Measurements from ENCODE around the gene ARL13B. TPM values are rescaled to one million over a fixed set of nuclear protein-coding genes. Genes with fewer than 3 reads are reported as not detected.
"Not testable (repeated sequence)": the region's sequence is repeated elsewhere in the genome, so short reads cannot be mapped to it uniquely, and the experiment has no call there.

Gene ARL13B
- 7.3 and 8.7 TPM in 2 replicates for total RNA-seq

DNA sequence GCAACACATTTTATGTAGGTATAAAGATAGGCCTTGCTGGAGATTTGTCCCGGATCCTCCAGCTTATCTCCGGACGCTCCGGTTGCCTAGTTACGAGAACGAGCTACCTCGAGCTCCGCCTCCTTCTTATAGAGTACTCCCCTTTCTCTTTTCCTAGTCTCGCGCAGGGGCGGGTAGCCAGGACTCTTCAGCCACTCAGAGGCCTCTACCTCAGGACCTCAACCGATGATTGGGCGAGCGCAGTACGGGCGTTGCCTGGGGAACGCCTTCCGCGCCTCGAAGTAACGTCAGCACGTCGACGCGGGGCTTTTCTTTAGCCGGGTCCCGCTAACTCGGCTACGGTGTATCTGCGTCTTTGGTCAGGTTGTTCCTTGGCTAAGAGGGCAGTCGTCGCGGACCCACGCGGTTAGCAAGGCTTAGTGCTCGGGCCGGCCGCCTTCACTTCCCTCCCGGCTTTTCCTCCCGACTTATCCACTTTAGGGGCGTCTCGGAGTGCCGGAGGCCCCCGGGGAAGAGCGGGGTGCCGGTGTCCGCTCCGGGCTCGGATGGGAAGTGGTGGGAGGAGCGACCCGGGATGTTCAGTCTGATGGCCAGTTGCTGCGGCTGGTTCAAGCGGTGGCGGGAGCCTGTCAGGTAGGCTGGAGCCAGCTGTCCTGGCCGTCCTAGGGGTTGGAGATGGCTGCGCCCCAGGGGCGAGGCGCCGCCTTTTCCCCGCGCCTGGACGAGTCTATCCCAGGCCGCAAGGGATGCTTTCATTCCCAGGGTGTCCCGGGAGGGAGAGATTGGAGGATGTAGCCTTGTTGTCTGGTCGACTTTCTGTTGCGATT, at the start of gene ARL13B:
TSS of gene ARL13B (plus strand) at position 306 of the 827 bp plus-strand sequence. CDS start at position 575, 269 bp downstream.
- peak; percentile 95 to 99 for DNase-seq (ENCODE audit: low read depth in 2 of 2)

- DNase-seq (ENCODE audit: low read depth in 2 of 2), result no peak
Measured at GRCh38 chr3:93931597-93932229, 48.2 kb upstream of the ARL13B start.

DNA sequence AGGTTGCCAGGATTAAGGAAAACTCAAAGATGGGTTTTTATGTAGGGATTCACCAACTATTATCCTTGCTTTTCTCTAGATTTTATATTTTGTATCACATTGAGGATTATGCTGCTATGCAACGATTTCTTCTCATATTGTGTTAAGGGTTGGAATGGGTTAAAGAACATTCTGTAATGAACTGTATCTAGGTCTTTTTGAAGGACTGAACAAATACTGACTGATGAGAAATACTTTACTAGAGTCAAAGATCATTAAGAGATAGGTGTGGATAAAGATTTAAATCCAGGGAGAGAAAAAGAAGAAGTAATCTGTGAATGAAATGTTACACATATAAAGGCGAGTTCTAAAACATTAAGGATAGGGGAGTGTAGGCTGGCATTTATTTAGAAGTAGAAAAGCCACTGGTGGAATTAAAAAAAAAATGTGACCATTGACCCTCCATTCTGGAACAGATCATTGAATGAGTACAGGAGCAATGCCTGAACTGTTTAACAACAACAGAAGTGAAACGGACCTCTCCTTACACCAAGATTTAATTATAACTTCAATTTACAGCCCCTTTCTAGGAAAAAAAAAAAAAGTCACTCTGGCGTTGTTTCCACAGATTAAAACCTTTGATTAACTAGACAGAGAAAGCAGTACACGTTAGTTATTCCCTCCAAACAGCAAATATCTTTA, 45.4 kb upstream of the ARL13B start:
- DNase-seq (ENCODE audit: low read depth in 2 of 2), result no peak

- no peak for DNase-seq (ENCODE audit: low read depth in 2 of 2)
Measured at GRCh38 chr3:93936549-93936948, 43.4 kb upstream of the ARL13B start.

GRCh38 chr3:93937485-93937884, 42.5 kb upstream of the ARL13B start:
- DNase-seq (ENCODE audit: low read depth in 2 of 2), result not testable (repeated sequence)

- not testable (repeated sequence) for DNase-seq (ENCODE audit: low read depth in 2 of 2)
Measured at GRCh38 chr3:93949958-93950357, 30.0 kb upstream of the ARL13B start.

DNA sequence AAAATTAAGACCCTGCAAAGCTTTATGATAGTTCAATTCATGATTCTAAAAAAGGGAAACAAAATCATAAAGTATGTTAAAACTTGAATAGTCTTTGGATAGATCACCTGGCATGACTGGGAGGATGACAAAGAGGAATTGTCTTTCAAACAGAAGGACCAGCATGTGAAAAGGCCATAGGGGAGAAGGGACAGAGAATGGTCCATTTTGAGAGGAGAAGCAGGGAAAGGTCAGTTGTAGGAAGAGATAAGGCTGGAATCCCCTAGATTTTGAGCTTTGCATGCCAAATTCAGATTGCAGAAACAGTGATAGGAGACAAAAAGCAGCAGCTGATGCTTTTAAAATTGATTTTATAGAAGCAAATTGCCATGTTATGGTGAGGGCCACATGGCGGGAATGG, 18.9 kb upstream of the ARL13B start:
- DNase-seq (ENCODE audit: low read depth in 2 of 2), result no peak

DNA sequence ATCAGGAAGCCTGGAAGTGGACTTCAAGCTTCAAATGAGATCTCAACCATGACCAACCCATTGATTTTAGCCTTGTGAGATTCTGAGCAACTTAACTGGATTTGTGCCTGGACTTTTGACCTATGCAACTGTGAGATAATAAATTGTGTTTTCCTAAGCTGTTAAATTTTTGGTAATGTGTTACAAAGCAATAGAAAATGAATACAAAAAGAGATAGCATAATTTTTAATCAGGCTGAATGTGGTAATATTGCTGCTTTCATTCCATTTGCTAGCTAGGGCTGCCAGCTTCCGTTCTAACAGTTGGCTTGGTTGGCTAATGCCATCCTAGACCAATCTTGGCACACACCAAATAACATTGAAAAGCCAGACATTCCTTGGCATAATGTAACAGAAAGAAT, 18.5 kb upstream of the ARL13B start:
- DNase-seq (ENCODE audit: low read depth in 2 of 2), result no peak

DNA sequence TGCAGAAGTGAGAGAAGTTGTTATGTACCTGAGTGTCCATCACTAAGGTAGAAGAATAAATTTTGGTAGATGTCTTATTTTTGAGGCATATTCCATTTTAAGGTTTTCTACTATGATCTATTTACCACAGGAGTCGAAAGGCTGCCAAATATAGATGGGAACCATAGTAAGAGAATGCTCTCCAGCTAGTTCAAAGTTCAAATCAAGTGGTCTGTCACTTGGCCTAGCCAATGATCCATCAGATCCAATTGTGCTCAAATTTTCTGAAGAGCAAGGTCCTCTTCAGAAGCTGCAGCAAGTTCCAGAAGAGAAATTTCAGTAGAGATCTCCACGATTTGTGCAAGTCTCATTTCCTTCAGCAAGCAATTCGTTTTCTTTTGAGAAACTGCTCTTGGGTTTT, 17.2 kb upstream of the ARL13B start:
- DNase-seq (ENCODE audit: low read depth in 2 of 2), result no peak

DNA sequence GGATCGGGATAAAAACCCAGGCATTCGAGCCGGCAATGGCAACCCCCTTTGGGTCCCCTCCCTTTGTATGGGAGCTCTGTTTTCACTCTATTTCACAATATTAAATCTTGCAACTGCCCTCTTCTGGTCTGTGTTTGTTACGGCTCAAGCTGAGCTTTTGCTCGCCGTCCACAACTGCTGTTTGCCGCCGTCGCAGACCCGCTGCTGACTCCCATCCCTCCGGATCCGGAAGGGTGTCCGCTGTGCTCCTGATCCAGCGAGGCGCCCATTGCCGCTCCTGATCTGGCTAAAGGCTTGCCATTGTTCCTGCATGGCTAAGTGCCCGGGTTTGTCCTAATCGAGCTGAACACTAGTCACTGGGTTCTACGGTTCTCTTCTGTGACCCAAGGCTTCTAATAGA, 14.8 kb upstream of the ARL13B start:
- DNase-seq (ENCODE audit: low read depth in 2 of 2), result not testable (repeated sequence)

GRCh38 chr3:93969443-93969842, 10.5 kb upstream of the ARL13B start:
- no peak for DNase-seq (ENCODE audit: low read depth in 2 of 2)

DNA sequence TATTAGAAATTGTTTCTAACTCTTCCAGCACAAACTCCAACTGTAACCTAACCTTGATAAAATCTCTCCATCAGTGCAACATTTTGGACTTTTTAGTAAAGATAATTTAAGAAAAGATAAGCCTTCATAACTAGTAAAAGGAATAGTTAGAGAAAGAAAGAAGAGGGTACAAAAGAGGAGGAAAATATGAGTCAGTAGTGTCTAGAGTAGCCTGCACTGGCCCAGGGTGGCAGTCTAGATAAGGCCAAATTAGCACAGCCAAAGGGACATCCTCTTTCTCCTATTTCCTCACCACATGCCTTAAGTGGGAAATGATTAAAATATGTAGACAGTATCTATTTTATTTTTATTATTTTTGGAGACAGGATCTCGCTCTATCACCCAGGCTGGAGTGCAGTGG, 10.0 kb upstream of the ARL13B start:
- no peak for DNase-seq (ENCODE audit: low read depth in 2 of 2)

GRCh38 chr3:93973131-93974126, 6.5 kb upstream of the ARL13B start, which contains the start of gene PROS1:
PROS1 (minus strand) TSS chr3:93973896; CDS start chr3:93973749, 147 bp downstream.
- DNase-seq (ENCODE audit: low read depth in 2 of 2), result peak; percentile 49 to 74

- DNase-seq (ENCODE audit: low read depth in 2 of 2), result no peak
Measured at GRCh38 chr3:93981649-93982048, 1.7 kb downstream of the ARL13B start.

DNA sequence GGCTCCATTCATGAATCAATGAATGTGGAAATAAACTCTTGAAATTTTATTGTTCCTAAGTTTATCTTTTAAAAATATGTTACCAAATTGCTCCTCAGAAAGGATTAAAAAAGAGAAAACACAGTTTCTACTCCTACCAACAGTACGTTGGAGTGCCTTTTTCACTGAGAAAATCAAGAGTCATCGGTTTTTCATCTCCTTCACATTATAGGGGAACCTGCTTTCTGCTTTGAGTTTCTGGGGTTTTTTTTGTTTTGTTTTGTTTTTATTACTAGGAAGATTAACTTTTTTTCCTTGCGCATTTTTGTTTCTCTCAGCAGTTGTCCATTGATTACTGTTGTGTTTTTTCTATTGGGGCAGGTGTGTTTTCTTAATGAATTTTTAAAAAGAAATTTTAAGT, 3.5 kb downstream of the ARL13B start:
- DNase-seq (ENCODE audit: low read depth in 2 of 2), result no peak

DNA sequence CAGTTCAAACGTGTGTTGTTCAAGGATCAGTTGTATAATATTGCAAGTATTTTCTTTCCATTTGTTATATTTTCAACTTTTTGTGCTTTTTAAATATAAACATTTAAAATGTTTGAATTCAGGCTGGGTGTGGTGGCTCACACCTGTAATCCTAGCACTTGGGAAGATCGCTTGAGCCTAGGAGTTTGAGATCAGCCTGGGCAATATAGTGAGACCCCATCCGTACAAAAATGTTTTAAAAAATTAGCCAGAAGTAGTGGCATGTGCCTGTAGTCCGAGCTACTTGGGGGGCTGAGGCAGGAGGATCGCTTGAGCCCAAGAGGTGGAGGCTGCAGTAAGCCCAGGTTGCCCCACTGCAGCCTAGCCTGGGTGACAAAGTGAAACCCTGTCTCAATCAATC, 4.7 kb downstream of the ARL13B start:
- no peak for DNase-seq (ENCODE audit: low read depth in 2 of 2)

DNA sequence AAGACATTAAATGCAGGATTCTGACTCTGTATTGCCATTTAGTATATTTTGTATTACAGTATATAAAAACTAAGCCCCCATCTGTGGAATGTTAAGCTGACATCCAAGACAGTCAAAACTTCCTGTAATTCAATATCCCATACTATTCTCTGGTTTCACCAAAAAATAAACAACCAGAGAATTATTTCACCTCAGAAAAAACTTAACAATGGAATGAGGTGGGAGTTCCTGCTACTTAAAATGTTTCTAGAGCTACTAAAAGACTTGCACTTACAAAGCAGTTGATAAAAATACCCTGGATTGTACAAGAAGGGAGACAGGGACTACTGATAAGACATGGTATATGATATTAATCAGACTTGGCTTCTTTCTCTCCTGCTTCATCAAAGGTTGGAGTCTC, 8.3 kb downstream of the ARL13B start:
- DNase-seq (ENCODE audit: low read depth in 2 of 2), result peak in 1 of 2 donors; percentile 17

- DNase-seq (ENCODE audit: low read depth in 2 of 2), result no peak
Measured at GRCh38 chr3:93988764-93989163, 8.8 kb downstream of the ARL13B start.

GRCh38 chr3:93989241-93989640, 9.3 kb downstream of the ARL13B start:
- DNase-seq (ENCODE audit: low read depth in 2 of 2), result no peak

- DNase-seq (ENCODE audit: low read depth in 2 of 2), result no peak
Measured at GRCh38 chr3:93991631-93992030, 11.7 kb downstream of the ARL13B start.

DNA sequence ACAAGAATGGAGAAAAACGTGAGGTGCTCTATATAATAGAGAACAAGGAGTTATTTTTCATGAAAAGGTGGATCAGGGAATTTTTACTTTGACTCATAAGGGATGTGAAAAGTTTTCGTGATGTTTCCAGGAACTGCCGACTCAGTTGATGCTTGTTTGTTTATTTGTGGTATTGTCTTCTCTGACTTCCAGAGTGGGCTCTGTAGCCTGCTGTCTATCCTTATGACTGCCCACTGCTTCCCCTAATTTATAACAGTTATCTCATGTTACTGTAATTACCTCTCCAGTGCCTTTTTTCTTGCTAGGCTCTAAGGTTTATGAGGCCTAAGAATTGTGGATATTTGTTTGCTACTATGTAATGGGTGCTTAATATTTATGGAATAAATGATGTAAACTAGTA, 12.3 kb downstream of the ARL13B start:
- peak in 1 of 2 donors; percentile 6 for DNase-seq (ENCODE audit: low read depth in 2 of 2)

All from dermis microvascular lymphatic vessel endothelial cell (primary cell).